RWPE2 (cell line): ENCODE data around the gene KRTAP12-1.

Experiments used
- ATAC-seq: fragments of 200-7000 bp; cut with Tn5 transposase; 3 replicates; pipeline ENCODE4 v1.9.1; 2021; ENCODE audit warnings: low read depth
- DNase-seq: peaks from one replicate; pipeline ENCODE4 v3.0.0-alpha.2; 2020; ENCODE audit warnings: low spot score
- H3K27ac ChIP-seq: fragments of 450-650 bp; 2 replicates; pipeline ENCODE4 v1.5.1; 2017; ENCODE audit warnings: mild to moderate bottlenecking; ENCODE audit not compliant: poor library complexity, severe bottlenecking
- H3K27me3 ChIP-seq: fragments of 250-450 bp; sonication (Bioruptor Pico); 2 replicates; pipeline ENCODE4 v1.5.1; 2021; ENCODE audit warnings: mild to moderate bottlenecking, moderate library complexity; ENCODE audit not compliant: insufficient read depth, poor library complexity, severe bottlenecking
- H3K36me3 ChIP-seq: fragments of 250-450 bp; sonication (Bioruptor Pico); 2 replicates; pipeline ENCODE4 v1.5.1; 2020; ENCODE audit warnings: low read depth, mild to moderate bottlenecking, moderate library complexity
- H3K4me1 ChIP-seq: fragments of 250-450 bp; sonication (Bioruptor Pico); 2 replicates; pipeline ENCODE4 v1.5.1; 2021; ENCODE audit warnings: mild to moderate bottlenecking, moderate library complexity; ENCODE audit not compliant: insufficient read depth, poor library complexity, severe bottlenecking
- H3K4me3 ChIP-seq: fragments of 250-450 bp; sonication (Bioruptor Pico); 2 replicates; pipeline ENCODE4 v1.5.1; 2021; ENCODE audit warnings: mild to moderate bottlenecking, moderate library complexity; ENCODE audit not compliant: severe bottlenecking
- H3K9me3 ChIP-seq: fragments of 250-450 bp; sonication (Bioruptor Pico); 2 replicates; pipeline ENCODE4 v1.5.1; 2021; ENCODE audit warnings: mild to moderate bottlenecking, moderate library complexity; ENCODE audit not compliant: severe bottlenecking
- TF ChIP-seq, protein P1 (sequence below): fragments of 450-650 bp; IDR thresholded peaks from one replicate; pipeline ENCODE4 v1.5.1; 2017; ENCODE audit warnings: mild to moderate bottlenecking, moderate library complexity; ENCODE audit not compliant: poor library complexity, severe bottlenecking

The KRTAP12-1 gene

DNA sequence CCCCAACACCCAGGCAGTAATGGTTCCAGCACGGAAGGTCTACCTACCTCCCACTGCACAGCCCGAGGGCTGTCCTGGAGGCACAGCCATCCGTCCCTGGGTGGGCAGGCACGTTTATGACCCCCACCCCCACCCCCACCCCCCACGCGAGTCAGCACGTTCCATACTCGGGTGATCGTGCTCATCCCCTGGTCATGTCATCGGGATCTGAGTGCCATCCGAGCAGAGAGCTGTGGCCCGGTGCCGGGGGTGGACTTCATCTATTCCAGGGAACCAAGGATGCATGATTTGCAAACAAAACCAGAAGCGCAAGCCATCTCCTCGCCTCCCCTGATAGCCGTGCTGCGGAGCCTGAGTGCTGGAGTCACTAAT is 28.3 kb upstream of the KRTAP12-1 start:
- H3K4me1 ChIP-seq: peaks cover 9% of the 10 kb centered on the region
- H3K27ac ChIP-seq: no peak overlapping the region
- no peaks in the 10 kb centered on the region for H3K36me3 ChIP-seq
- DNase-seq: no peak
- TF ChIP-seq, protein P1, sequence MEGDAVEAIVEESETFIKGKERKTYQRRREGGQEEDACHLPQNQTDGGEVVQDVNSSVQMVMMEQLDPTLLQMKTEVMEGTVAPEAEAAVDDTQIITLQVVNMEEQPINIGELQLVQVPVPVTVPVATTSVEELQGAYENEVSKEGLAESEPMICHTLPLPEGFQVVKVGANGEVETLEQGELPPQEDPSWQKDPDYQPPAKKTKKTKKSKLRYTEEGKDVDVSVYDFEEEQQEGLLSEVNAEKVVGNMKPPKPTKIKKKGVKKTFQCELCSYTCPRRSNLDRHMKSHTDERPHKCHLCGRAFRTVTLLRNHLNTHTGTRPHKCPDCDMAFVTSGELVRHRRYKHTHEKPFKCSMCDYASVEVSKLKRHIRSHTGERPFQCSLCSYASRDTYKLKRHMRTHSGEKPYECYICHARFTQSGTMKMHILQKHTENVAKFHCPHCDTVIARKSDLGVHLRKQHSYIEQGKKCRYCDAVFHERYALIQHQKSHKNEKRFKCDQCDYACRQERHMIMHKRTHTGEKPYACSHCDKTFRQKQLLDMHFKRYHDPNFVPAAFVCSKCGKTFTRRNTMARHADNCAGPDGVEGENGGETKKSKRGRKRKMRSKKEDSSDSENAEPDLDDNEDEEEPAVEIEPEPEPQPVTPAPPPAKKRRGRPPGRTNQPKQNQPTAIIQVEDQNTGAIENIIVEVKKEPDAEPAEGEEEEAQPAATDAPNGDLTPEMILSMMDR: no peak
- H3K9me3 ChIP-seq: peaks cover 5% of the 10 kb centered on the region
- H3K27me3 ChIP-seq: peaks cover 86% of the 10 kb centered on the region
- ATAC-seq: peak; percentile 26; the same call in 1 of the 3 replicates
- H3K4me3 ChIP-seq: no peak overlapping the region

GRCh38 chr21:44709426-44710293 is 27.7 kb upstream of the KRTAP12-1 start:
- H3K27me3 ChIP-seq: peaks cover 80% of the 10 kb centered on the region
- peaks cover 9% of the 10 kb centered on the region for H3K4me1 ChIP-seq
- H3K9me3 ChIP-seq: peaks cover 5% of the 10 kb centered on the region
- no peak overlapping the region for H3K4me3 ChIP-seq
- H3K27ac ChIP-seq: no peak overlapping the region
- DNase-seq (peak; percentile 70), ATAC-seq (peak; percentile 43; the same call in 2 of the 3 replicates)
- TF ChIP-seq, protein P1: no peak
- H3K36me3 ChIP-seq: no peaks in the 10 kb centered on the region

DNA sequence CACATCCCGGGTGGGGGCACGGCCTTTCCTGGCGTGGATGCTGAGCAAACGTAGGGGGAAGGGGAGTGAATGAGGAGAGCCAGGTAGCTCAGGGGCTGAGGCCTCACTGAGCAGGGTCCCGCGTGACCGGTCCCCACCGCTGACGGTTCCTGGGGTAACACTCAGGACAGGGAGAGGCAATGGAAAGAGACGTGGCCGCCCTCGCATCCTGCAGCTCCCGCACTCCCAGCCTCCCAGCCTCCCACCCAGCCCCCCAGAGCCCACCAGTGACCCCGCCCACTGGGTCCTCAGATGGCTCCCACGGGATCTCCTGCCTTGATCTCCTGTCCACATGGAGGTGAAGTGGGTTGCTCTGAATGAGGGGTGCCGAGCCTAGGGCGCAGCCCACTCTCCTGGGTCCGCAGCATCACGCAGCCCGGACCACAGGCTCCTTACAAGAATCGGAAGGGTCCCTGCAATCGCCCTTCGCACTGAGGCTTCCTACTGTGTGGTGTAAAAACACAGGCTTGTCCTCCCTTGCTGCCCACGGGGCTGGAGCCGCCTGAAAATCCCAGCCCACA is 27.0 kb upstream of the KRTAP12-1 start:
- H3K27me3 ChIP-seq: peaks cover 76% of the 10 kb centered on the region
- DNase-seq (peak; percentile 54), ATAC-seq (no peak)
- H3K4me1 ChIP-seq: peaks cover 9% of the 10 kb centered on the region
- TF ChIP-seq, protein P1: no peak
- no peak overlapping the region for H3K4me3 ChIP-seq
- peaks cover 5% of the 10 kb centered on the region for H3K9me3 ChIP-seq
- no peaks in the 10 kb centered on the region for H3K36me3 ChIP-seq
- no peak overlapping the region for H3K27ac ChIP-seq

- DNase-seq: peak; percentile 40
- no peak overlapping the region for H3K4me3 ChIP-seq
- peaks cover 9% of the 10 kb centered on the region for H3K4me1 ChIP-seq
- no peak overlapping the region for H3K27ac ChIP-seq
- ATAC-seq: no peak
- peaks cover 5% of the 10 kb centered on the region for H3K9me3 ChIP-seq
- no peaks in the 10 kb centered on the region for H3K36me3 ChIP-seq
- H3K27me3 ChIP-seq: peaks cover 70% of the 10 kb centered on the region
- TF ChIP-seq, protein P1: no peak
These were observed 26.4 kb upstream of the KRTAP12-1 start for GRCh38 chr21:44708213-44708865.
